Measurements from ENCODE around the gene KRT36.

The KRT36 gene

GRCh38 chr17:41489531-41489930, at the start of gene KRT36:
KRT36 (minus strand) TSS chr17:41489910; CDS start chr17:41489864, 46 bp downstream.
- DNase-seq = no peak

- DNase-seq = no peak
Observed at GRCh38 chr17:41539071-41539492, 49.4 kb upstream of the KRT36 start.

DNA sequence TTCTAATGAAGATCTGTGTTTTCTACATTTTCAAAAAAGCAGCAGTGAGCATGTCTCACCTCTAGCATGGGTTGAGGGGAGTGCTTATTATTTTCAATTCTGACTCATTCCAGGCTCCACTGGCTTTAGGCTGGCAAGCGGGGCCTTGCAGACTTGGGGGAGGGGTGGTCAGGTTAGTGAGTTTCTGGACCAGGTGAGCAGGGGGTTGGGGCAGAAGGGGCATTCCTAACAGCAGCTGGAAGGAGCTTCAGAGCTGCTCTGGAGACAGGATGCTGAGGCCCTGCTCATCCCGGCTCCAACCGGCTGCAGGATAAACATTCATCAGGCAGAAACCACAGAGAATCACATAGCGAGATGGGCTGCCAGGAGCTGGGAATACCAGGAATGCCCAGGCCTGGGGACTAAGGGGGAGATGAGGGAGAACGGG, 48.9 kb upstream of the KRT36 start:
- no peak for DNase-seq

DNA sequence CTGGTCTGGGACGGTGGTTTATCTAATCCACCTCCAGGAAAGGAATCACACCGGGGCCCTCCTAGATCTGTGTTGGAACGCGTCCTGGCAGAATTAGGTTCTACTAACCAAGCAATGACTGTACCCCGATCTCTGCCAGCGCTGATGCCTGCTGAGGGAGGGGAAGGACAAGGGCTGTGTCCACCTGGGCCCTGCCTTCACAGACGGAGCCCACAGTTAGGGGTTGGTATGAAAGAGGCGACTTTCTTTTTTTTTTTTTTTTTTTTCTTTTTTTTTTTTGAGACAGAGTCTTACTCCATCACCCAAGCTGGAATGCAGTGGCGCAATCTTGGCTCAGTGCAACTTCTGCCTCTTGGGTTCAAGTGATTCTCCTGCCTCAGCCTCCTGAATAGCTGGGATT, 48.3 kb upstream of the KRT36 start:
- no peak for DNase-seq

- no peak for DNase-seq
Observed at GRCh38 chr17:41537614-41537954, 47.9 kb upstream of the KRT36 start.

DNA sequence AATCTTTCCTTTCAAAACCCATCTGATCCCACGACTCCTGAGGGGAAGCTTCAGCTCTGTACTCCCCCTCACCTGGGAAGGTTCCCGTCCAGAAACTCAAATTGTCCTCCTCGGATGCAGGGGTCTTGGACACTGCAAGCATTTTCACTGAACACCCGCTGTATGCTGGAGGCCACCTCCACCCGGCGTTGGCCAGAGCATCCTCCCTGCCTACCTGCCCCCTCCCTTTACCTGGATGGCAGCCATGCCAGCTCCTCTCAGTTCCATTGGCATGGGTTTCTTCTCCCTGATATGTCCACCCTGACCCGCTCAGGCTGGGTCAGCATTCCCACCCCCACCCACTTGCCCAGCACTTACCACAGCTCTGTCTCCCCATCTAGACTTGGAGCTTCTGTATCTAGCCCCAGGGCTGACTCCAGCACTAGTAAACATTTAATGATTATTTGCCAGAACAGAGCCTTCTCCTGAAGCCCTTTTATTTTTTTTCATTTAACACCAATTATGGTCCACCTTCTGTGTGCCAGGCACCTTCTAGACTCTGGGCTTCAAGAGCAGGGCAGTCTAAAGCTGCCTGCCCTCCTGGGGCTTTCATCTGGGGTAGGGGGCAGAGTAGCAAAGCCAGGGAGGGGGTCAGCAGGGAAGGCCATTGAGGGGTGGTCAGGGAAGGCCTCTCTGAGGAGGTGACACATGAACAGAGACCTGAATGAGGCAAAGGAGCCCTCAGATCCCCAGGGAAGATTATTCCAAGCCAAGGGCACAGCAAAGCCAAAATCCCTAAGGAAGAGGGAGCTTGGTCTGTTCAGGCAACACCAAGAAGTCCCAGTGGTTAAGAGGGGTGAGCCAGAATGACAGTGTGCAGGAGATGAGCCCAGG, 47.3 kb upstream of the KRT36 start:
- DNase-seq = no peak

- no peak for DNase-seq
Observed at GRCh38 chr17:41535764-41536481, 46.2 kb upstream of the KRT36 start.

DNA sequence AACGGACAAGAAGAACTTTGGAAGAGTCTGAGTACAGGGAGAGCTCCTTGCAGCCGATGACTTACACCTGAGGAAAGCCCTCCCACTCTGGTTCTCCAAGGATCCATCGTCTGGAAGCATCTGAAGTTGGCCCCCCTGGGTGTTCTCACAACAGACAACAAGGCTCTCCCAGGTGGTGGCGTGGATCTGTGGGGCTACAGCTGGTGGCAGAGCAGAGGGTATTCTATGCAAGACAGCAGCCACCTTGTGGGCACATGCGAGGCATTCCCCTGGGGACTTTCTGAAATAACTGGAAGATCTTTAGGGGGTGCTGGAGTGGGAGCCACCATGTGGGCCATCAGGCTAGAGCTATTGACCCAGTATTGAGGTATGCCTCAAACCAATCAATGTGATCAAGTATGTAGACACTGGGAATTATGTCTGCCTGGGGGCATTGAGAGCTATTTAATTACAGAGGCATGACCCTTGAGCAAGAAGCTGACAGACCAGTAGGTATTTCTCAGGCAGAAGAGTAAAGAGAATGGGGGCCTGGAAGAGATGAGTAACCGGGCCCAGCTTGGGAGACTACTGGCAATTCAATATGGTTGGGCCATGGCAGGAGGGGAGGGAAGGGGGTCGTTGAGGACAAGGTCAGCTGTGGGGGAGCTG, 45.3 kb upstream of the KRT36 start:
- DNase-seq = no peak

- DNase-seq = no peak
Observed at GRCh38 chr17:41533613-41534012, 43.9 kb upstream of the KRT36 start.

DNA sequence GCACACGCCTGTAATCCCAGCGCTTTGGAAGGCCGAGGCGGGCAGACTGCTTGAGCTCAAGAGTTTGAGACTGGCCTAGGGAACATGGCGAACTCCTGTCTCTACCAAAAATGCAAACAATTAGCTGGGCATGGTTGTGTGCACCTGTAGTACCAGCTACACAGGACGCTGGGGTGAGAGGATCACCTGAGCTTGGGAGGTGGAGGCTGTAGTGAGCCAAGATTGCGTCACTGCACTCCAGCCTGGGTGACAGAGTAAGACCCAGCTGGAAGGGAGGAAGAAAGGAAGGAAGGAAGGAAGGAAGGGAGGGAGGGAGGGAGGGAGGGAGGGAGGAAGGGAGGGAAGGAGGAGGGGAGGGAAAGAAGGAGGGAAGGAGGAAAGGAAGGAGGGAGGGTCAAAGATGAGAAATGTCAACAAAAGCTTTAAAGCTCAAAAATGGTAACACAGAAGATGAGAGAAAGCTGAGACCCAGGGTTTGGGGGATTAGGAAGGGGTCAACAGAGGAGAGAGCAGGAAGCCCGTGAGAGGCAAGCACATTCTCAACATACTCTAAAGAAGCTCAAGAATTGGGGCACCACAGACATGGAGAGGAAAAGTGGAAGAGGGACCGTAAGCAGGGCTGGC, 43.3 kb upstream of the KRT36 start:
- no peak for DNase-seq

GRCh38 chr17:41531993-41532392, 42.3 kb upstream of the KRT36 start:
- no peak for DNase-seq

DNA sequence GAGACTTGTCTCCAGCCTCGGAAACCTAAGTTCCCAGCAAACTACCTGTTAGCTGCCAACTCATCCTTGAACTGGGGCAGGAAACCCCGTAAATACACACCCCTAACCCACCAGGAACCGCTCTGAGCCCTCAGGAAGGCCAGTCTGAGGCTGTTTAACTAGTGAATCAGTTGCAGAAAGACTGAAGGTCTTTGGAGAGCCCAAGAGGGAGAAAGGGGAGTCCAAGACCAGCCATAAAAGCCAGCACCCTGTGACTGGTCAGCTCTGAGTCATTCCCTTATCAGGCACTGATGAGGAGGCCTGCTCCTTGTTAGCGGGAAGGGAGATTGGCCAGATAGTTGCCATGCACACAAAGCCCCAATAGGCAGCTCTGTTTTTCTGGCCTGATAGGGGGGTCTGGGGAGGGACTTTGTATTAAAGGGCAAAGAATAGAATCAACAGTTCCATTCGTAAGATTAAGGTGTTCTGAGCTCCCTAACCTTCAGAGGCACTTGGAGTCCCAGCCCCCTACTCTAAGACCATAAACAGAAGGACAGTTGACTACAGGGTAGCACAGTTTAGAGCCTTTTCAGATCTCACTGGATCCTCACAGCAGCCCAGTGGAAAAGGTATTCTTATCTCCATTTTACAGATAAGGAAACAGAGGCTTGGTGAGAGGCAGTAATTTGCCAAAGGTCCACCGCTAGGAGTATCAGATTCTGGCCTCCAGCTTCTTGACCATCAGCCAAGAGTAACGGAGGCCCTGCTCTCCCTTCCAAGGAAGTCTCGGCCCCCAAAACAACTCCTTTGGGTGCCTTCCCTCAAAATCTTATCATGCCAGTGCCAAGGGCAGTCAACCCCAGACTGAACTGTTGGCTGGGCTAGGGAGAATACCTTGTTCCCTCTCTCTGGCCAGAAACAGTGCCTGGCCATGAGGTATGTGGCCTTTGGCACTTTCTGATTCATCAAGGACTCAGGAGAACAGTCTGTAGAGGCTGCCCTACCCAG, 40.6 kb upstream of the KRT36 start:
- DNase-seq = no peak

GRCh38 chr17:41529491-41529915, 39.8 kb upstream of the KRT36 start:
- DNase-seq = no peak

GRCh38 chr17:41528959-41529353, 39.2 kb upstream of the KRT36 start:
- no peak for DNase-seq

- DNase-seq = peak in 1 of 14 donors; percentile 52
Observed at GRCh38 chr17:41527063-41528023, 37.6 kb upstream of the KRT36 start.

- no peak for DNase-seq
Observed at GRCh38 chr17:41524261-41524660, 34.6 kb upstream of the KRT36 start.

DNA sequence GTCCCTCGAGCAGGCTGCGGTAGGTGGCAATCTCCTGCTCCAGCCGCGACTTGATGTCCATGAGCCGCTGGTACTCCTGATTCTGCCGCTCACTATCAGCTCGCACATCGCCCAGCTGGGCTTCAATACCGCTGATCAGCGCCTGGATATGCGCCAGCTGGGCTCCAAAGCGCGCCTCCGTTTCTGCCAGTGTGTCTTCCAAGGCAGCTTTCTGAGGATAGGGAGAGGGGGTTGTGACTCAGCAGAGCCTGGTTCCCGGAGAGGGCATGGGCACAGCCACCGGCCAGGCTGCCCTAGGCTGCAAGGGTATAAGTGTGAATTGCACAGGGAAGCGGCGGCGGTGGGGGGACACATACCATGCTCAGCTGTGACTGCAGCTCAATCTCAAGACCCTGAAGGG, 34.1 kb upstream of the KRT36 start:
- DNase-seq = no peak

- DNase-seq = no peak
Observed at GRCh38 chr17:41523225-41523593, 33.5 kb upstream of the KRT36 start.

GRCh38 chr17:41522301-41523224, 32.9 kb upstream of the KRT36 start:
- DNase-seq = no peak
